Hair follicular keratinocyte (primary cell): ENCODE results near the gene FOXL2. TPM values are rescaled to one million over a fixed set of nuclear protein-coding genes. Genes with fewer than 3 reads are reported as not detected.

Experiments used
- total RNA-seq: library from RNA; depleted of rRNA; stranded (reverse); fragments of >200 nt; gene quantifications from 2 replicates; pipeline ENCODE4 v1.2.3, GENCODE V29; 2015

Gene FOXL2
- 0.38 and 1.2 TPM in 2 replicates for total RNA-seq

DNA sequence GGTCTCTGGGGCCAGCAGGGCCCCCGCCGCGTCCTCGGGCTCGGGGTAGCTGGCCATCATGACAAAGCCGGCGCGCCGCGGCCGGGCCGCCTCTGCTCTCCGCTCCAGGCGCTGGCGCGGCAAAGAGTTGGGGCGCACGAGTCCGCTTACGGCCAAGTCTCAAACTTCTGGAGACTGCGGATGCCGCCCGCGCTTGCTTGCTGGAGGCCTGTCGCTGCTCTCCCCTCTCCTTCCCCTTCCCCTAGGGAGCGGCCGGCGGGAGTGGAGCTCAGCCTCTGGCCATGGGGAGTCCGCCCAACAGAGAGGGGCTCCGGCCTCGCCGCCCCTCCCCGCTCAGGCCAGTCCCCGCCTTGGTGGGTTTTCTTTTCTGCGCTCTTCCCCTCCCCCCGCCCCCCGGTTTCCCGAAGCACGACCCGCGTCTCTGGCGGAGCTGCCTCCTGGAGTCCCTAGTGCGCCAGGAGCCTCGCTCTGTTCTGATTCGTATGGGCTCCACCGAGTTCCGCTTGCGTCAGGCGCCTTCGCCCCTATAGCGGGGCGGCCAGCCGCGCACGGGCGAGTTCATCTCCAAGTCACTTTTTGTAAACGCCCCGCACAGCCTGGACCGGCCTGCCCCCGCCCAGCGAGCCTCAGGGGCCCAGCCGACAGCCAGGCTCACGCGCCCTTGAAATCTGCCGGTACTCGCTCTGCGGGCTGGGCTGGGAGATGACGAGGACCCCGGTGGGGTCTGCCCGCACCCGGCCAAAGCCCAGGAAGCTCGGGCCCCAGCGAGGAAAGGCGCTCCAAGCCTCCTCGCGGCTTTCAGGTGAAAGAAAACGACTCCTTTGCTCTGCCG is at the start of gene FOXL2, which contains the start of gene FOXL2NB:
FOXL2 (minus strand) TSS at position 475 of the 832 bp plus-strand sequence; CDS start at position 60, 415 bp downstream.
FOXL2NB (plus strand) TSS at position 555 of the 832 bp plus-strand sequence; CDS start at position 703, 148 bp downstream.

Other genes with a start within 250 kb of the FOXL2 start
- gene PIK3CB, start 112.2 kb downstream of the FOXL2 start, total RNA-seq = 14.0 and 14.5 TPM in 2 replicates
- gene FOXL2NB, start 80 bp upstream of the FOXL2 start, total RNA-seq = 0.70 and 0.76 TPM in 2 replicates
- not detected in 2 replicates for gene PRR23A, start 59.1 kb upstream of the FOXL2 start, total RNA-seq
- not detected in 2 replicates for gene PRR23B, start 73.8 kb upstream of the FOXL2 start, total RNA-seq
- gene PRR23C, start 97.8 kb upstream of the FOXL2 start, total RNA-seq = not detected in 2 replicates